ENCODE data around the gene BSN.

Gene BSN

GRCh38 chr3:49701388-49702077 is 147.3 kb downstream of the BSN start:
- no peak for DNase-seq

- DNase-seq, result no peak
Measured at GRCh38 chr3:49702672-49703071, 148.4 kb downstream of the BSN start.

- peak; percentile 76 for DNase-seq
Measured at GRCh38 chr3:49703443-49703927, 149.2 kb downstream of the BSN start.

GRCh38 chr3:49703956-49704355 is 149.7 kb downstream of the BSN start:
- DNase-seq, result no peak

GRCh38 chr3:49704629-49705028 is 150.4 kb downstream of the BSN start:
- no peak for DNase-seq

- DNase-seq, result no peak
Measured at GRCh38 chr3:49705390-49705960, 151.2 kb downstream of the BSN start.

GRCh38 chr3:49706456-49707112 is 152.3 kb downstream of the BSN start:
- DNase-seq, result no peak

GRCh38 chr3:49707113-49707480 is 152.8 kb downstream of the BSN start:
- no peak for DNase-seq

GRCh38 chr3:49709852-49710251 is 155.6 kb downstream of the BSN start:
- DNase-seq, result no peak

- DNase-seq, result no peak
Measured at GRCh38 chr3:49711489-49711888, 157.2 kb downstream of the BSN start.

- no peak for DNase-seq
Measured at GRCh38 chr3:49712166-49712565, 157.9 kb downstream of the BSN start.

GRCh38 chr3:49712631-49713317 is 158.5 kb downstream of the BSN start:
- DNase-seq, result no peak

GRCh38 chr3:49713336-49714105 is 159.2 kb downstream of the BSN start:
- DNase-seq, result no peak

GRCh38 chr3:49714728-49715550 is 160.7 kb downstream of the BSN start:
- DNase-seq, result no peak

- no peak for DNase-seq
Measured at GRCh38 chr3:49715611-49716121, 161.4 kb downstream of the BSN start.

GRCh38 chr3:49716169-49716568 is 161.9 kb downstream of the BSN start:
- DNase-seq, result no peak

- DNase-seq, result no peak
Measured at GRCh38 chr3:49716691-49717210, 162.5 kb downstream of the BSN start.

- DNase-seq, result no peak
Measured at GRCh38 chr3:49717211-49717958, 163.1 kb downstream of the BSN start.

GRCh38 chr3:49717959-49718857 is 163.9 kb downstream of the BSN start:
- DNase-seq, result no peak

GRCh38 chr3:49718858-49719213 is 164.6 kb downstream of the BSN start:
- no peak for DNase-seq

All from CD4-positive, alpha-beta T cell treated with Interleukin-17A for 1 hour (primary cell).